Stimulated activated CD4-positive, alpha-beta T cell treated with anti-CD3 and anti-CD28 coated beads, Interleukin-4, amount 100 ng/mL, for 1 hour (primary cell): ENCODE results near the gene POLD2.

Experiments used
- DNase-seq: peaks from one replicate; pipeline ENCODE4 v3.0.0-alpha.2; 2020

POLD2 gene

DNA sequence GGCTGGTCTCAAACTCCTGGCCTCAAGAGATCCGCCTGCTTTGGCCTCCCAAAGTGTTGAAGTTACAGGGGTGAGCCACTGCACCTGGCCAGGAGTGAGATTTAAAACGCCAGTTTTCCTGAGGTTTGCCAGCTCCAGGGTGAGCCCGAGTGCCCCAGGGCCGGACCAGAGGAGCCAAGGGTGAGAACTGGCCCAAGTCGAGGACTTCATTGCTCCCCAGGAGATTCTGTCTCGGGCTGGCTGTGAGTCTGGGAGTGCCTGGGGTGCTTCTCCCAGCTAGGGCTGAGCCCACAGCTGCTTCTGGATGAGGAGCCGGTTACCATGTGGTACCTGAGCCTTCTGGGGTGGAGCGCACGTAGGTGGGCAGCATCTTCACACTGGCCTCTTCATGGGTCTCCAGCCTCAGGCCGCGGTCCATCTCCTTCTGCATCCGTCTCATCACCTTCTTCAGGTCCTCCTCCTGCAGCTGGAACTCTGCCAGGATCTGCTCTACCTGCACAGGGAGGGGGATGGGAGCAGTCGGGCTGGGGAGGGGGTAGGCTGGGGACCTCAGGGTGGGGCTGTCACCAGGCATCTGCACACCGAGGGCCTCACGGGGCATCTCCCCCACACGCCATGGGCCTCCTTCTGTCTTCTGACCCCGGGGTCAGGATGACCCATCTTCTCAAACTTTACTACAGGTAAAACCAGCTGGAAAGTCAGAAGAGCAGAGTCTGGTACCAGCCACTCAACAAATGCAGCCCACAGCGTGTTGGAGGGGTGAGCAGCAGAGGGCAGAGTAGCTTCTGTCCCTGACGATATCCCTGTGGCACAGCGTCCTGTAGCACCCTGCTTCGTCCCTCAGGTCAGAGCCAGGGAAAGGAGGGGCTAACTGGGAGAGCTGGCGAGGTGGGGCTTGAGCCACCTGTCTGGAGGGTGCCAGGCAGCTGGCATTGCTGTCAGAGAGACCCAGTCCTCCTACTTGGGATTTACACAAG is 29.9 kb upstream of the POLD2 start:
- DNase-seq, result no peak

DNA sequence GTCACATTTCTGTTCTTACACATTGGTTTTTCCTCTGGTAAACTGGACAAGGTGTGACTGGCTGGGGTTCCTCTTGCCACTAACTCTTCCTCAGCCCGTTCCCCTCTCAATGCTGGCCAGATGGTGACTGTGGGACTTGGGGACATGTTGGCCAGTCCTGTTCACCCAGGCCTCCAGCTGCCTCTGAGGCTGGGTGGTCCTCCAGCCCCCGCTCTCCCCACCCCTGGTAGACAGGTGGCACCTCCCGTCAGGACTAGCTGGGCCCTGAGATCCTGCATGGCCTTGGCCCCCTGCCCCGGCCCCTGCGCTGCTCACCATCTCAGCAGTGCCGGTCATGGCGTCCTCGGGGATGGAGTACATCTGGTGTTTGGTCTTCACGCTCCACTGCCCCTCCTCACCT is 28.6 kb upstream of the POLD2 start:
- DNase-seq, result no peak

DNA sequence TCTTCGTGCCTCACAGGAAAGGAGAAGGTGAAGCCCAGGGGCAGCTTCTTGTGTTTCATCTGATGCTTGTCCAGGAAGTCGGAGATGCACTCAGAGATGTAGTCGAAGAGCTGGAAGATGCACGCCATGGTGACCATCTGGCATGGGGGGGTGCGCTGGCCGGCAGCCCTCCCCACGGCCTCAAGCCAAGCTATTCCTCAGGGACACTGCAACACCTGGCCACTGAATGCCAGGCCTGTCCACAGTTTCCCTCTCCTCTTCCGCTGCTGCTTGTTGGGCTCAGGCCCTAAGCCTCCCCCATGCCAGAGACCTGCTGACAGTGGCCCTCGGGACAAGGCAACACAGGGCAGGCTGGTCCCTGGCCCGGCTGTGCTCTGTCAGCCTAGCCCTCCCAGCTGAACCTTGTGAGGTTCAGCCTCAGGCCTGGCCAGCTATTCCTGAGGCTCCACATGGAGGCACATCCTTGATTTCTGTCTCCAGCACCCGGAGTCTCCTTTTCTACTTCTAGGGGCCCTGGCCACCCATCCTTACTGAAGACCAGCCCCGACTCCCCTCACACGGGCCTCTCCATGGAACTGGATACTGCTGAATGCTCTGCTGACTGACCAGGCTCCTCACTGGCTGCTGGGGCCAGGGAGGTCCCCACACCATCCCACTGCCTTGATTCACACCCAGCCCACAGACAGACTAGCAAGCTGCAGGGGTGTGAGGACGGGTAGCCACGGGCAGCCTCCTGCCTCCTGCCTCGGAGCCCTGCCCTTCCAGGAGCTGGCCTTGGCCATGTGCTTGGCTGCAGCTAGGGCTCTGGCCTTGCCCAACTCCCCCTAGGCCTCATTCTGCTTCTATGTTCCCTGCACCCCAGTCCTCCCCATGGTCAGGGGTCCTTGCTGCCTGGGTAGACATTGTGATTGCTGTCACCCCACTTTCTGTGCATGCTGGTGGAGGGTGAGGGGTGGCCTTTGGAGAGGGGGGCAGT is 27.9 kb upstream of the POLD2 start:
- DNase-seq, result no peak

DNA sequence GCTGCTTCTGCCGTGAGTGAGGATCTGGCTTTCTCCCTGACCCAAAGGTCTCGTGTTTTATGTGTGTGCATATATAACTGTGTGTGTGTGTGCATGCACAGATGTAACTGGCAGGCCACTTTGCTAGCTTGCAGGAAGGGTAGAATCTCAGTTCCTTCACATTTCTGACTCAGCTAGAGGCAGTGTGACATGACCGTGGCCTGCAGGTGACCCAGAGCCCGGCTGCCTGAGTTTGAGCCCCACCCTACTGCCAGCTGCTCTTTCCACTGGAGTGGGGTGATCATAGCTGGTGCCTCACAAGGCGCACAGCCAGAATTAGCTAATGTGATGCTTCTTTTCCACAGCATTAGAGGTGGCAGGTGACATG is 27.1 kb upstream of the POLD2 start:
- DNase-seq, result no peak

DNA sequence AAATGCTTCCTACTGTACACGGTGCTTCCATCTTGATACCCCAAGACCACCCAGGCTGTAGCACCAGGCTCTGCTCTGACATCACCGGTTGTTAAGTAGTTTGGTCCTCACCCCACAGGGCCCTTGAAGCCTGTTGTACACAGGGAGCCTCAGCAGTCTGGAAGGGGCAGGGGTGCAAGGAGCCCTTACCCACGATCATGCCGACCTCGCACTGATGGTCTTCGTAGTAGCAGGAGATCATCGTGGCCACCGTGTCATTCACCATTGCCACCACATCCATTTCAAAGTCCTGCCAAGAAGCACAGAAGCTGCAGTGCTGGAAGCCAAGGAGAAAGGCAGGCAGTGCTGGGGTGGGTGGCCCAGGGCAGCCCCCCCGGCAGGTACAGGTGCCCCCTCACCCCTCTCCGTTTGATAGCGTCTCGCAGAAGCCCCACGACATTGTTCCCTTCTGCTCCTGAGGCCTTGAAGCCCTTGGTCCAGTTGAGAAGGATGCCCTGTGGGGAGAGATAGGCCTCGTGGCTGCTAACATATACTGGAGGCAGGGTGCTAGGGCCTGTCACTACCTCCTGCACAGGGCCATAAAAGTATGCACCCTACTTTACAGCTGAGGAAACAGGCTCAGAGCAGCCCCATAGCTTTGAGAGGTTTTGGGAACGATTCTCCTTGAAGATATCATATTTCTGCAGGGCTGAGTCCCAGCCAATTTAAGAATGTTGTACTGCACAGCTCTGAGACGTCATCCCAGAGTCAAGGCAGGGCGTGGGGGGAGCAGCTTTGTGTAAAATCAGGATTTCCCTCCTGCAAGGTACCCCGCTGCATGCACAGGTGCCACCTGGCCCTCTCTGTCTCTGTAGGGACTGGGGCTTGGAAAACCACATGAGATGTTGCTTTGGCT is 26.5 kb upstream of the POLD2 start:
- DNase-seq, result no peak

DNA sequence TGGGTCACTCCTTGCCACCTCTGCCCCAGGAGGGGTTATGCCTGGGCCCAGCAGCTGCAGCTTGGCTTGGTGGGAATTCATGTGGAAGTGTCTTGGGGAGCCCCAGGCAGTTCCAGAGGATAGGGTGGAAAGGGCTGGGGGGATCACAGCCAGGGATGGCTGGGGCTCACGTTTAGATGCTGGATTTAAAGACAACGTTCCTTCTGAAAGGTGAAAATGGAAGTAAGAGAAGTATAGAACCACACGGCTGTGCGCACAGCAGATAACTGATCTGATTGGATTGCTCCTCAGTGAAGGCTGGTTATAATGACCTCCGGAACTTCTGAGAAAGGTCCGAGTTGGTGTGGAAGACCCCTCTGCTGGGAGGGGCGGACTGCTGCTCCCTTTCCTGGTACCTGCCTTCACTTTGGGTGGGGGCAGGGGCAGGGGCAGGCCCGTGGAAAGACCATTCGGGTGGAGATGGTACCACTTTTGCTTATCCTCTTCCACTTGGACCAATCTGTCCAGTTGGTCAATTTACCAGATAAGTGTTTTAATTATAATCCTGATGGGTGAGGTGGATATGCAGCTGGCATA is 25.7 kb upstream of the POLD2 start:
- no peak for DNase-seq

DNA sequence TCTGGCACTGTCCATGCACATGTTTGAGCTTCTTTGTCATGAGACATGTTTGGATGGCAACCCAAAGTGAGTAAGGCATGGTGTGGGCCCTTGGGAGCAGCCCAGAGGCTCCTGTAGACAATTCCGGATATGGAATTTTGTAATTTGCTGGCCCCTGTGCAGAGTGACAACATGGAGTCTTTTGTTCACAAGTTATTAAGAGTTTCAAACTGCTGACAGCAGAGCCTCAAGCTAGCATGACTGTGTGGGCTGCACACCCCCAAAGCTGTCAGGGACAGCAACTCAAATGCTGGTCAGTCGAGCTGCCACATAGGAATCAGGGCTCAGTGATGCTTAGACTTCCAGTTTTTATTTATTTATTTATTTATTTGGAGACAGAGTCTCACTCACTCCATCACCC is 24.8 kb upstream of the POLD2 start:
- no peak for DNase-seq

DNA sequence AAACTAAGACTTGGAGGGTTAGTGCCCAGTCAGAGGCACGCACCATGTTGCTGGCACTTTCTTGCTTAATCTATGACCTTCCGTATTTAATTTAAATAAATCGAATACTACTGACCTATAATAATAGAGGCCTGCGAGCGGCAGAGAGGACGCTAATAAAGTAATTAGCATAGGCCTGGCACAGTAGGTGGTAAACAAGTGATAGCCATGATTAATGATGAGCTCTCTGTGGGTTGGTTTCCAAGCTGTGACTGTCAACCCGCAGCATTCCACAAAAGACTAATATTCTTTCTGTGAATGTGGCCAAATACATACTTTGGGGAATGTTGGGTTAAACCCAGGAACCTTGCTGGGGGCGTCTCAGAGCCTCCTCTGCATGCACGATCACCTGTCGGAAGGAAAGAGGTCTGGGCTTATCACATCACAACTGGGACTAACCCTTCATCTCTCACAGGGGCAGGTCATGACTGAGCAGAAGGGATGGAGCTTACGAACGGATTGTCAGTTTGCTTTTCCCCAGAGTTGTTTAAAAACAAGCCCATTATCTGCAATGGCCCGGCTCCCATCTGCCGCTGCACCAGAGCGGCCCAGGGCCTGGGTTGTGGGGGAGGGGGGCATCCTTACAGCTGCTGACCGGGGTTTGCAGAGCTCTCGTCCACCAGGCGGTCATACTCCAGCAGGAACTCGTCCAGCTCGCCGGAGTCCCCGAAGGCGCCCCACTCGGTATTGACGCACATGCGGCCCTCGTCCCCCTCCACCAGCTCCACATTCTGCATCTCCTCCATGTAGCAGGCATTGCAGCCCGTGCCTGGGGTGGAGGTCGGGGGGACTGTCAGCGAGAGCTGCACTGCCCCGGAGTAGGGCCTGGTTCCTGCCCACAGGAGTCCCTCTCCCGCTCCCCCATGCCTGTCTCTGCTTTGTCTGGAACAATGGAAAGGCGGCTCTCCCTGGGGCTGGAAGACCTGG is 24.0 kb upstream of the POLD2 start:
- DNase-seq, result no peak

DNA sequence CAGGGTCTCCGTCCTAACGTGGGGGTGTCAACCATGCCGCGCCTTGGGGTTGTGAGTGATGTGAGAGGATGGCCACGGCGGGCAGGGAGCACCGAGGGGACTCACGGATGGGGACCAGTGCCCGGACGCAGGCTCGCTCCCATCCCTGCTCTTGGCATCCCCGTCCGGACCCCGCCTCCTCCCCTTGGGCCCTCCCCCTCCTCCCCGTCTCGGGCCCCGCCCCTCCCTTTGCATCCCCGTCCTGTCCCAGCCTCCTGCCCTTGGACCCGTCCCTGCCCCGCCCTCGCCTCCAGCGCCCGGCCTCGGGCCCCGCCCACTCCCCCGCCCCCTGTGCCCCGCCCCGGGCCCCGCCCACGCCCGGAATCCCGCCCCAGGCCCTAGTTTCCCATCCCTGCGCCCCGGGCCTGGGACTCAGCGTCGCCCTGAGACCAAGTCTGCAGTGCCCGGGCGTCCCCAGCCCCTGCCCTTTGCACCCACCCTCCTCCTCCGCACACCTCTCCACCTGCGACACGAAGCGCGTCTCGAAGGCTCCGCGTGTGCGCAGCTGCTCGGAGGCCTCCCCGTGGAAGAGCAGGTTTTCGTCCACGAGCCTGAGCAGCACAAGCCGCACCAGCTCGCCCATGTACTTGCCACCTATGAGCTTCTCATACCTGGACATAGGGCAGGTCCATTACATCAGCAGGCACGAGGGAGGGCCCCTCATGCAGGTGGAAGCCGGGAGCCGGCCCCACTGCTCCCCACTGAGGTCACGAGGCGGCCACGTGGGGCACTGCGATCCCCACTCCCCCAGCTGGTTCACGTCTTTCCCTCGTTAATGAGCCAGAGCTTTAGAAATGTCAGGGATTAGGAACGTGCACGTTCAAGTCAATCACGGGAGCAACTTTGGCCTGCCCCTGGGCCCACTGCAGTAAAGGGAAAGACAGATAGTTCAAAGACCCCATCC is 22.9 kb upstream of the POLD2 start:
- DNase-seq, result peak; percentile 69

DNA sequence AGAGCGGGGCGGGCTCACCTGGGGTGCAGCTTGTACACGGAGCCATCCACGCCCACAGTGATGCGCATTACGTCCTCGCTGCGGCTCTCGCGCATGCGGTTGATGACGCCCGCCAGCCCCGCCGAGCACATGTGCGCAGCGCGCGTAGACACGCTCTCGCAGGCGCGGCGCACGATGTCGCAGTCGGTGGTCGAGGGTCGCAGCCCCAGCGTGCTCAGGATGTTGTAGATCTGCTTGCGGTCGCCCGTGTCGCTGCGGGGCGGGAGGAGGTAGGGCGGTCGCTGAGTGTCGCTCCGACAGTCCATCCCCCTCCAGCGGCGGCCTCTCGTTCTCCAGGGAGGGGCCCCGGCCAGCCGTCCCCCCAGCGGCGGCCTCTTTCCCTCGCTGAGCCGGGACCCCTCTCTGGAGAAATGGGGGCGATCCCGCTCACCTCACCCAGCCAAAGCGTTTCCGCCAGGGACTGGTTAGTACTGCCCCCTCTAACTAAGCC is 22.2 kb upstream of the POLD2 start:
- peak; percentile 68 for DNase-seq

DNA sequence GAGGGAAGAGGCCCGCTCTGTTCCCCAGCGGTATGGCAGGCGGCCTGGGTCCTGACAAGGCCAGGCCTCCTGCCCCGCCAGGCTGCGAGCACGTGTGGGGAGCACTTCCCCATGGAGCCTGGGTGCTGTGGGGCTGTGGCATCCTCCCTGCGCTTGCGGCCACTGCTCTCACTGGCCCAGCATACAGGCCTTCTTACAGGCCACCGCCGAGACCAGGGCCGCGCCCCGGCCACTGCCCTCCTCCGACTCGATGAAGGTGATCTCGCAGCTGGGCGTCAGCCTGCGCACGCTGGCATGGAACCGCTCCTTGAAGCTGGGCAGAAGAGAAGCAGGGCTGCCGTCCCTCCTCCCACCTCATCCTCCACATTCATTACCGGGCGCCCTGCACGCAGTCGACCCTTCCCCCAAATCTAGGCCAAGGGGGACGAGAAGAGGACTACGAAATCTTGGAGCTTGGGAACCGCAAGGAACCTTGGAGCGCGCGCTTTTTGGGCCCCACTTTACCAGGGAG is 21.7 kb upstream of the POLD2 start:
- DNase-seq, result no peak

DNA sequence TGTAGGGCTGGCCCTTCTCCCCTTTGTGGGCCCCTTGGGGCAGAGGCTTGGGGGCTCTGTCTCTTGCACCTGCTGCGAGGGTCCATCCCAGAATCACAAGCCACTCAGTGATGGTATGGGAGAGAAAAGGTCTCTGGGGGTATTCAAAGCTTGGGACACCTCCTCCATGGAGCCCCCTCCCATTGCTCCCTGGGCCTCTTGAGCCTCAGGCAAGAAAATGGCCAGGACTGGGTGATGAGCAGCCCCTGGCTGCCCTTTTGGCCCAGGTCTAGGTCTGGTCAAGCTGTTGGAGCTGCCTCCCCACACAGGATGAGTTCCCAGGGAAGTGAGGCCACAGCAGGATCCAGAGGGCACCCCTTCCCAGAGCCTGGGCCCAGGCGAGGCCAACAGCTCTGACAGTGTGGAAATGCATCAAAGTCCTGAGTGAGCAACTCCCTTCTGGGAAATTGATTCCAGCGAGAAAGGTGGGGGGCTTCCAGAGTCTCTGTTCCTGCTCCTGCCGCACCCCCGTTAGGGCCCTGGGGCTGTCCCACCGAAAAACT is 21.1 kb upstream of the POLD2 start:
- DNase-seq, result no peak

DNA sequence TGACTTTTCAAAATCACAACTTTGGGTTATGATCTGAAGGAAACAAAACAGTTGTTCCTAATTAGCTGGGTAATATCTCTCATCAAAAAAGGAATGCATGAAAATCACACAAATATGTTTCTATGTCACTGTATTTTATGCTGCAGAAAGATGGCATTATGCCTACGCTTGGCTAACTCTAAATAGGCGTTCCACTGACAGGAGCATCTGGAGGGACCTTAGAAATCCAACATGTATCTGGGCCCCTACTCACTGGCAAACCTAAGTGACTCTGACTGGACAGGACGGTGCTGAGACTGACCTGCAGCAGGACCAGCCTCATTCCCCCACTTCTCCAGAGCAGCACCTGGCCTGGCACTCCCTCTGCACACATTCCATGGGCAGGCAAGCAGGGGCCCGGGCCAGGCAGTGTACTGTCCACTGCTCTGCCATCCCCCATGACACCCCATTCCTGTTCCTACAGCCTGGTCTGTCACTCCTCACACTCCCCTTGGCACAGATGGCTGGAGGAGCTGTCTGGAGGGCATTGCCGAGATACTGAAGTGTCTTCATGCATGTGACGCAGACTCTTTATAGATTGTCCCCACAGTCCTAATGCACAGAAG is 20.4 kb upstream of the POLD2 start:
- no peak for DNase-seq

DNA sequence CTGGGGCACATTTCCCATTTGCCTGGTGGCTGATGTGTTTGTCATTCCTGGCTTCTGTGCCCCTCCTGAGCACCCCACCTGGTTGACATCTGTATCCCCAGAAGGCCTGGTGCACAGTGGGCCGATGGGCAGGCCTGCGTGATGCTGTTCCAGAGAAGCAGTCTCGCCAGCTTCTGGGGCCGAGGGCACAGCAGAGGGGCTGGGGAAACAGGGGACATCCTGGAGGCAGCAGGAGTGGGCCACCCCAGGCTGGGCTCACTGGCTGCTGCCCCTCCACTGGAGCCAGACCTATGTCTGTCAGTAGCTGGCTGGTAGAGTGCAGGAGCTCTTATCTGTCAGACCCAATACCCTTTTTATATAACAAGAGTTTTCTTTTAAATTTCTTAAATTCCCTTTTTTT is 18.7 kb upstream of the POLD2 start:
- no peak for DNase-seq

DNA sequence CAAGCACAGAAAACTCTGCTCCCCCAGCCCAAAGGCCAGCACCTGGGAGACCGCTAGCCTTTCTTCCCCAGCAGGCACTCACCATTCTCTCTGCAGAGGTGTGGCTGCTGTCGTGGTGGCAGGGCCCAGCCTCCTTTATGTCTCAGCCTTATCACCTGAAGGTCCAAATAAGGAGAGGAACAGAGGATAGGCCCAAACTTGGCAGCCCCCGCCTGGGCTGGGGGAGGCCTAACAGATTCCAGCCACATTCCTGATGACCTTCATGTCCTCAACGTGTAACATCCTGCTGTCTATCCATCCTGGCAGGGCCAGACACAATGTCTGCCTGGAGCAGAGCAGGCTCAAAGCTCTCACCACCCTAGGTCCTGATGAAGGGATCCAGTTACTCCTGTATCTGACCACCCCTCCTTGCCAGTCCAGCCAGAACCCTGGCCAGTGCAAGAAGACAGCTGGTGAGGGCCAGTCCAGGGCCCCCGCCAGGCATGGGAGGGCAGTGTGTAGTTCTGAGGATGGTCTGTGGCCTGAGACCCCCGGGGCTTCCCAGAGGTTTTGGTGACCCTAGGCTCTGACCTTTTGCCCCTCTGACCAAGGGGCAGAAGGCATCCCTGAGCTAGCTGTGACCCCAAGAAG is 18.0 kb upstream of the POLD2 start, which contains the start of gene MYL7:
Gene MYL7 (minus strand): TSS at position 112 of the 630 bp plus-strand sequence. CDS start 27 bp downstream, at position 85.
- no peak for DNase-seq

DNA sequence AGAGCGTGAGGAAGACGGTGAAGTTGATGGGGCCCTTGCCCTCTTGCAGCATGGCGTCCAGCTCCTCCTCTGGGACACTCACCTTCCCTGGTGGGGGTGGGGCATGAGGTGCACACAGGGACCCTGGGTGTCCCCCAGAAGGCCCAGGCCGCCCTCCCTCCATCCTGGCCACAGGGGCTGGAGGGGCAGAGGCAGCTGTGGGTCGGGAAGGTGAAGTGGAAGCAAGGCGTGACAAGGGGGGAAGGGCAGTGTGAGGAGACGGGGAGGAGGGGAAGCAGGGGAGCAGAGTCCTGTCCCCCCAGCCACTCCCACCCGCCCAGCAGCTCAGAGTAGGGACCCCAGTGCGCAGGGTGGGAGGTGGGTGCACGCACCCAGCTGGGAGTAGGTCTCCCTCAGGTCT is 17.0 kb upstream of the POLD2 start:
- DNase-seq, result no peak

DNA sequence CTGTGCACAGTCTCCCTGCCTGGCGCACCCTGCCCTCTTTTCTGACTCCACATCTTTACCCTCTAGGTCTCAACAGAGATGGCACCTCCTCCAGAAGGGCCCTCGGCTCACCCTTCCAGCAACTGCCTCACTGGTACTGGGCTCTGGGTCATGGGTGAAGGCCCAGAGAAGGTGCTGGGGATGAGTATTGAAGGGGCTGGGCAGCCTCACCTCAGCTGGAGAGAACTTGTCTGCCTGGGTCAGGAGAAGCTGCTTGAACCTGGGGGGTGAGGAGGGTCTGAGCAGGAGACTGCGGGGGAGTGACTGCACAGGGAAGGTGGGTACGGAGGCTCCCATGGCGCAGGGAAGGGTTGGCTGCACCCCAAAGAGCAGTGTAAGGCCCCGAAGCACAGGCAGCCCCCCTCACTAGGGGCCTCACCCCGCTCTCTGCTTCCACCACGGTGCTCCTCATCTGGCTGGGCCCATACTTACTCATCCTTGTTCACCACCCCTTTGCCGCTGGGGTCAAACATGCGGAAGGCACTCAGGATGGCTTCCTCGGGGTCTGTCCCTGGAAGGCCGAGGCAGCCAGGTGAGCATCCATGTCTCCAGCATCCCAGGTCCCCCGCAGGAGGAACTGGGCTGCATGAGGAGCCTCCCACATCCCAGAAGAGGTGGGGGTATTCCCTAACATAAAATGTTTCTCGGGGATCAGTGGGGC is 16.1 kb upstream of the POLD2 start:
- DNase-seq, result no peak
